ENCODE results near the gene MORN5. TPM values are rescaled to one million over a fixed set of nuclear protein-coding genes. Genes with fewer than 3 reads are reported as not detected.
A peak's percentile ranks its signal among the peaks of the same experiment; 100 is the strongest.

Gene MORN5
- total and polyA plus RNA-seq, 9 of the 15 experiments (the other 6 are each of a cell fraction or from before 2014, with no cell fraction given), result not detected

DNA sequence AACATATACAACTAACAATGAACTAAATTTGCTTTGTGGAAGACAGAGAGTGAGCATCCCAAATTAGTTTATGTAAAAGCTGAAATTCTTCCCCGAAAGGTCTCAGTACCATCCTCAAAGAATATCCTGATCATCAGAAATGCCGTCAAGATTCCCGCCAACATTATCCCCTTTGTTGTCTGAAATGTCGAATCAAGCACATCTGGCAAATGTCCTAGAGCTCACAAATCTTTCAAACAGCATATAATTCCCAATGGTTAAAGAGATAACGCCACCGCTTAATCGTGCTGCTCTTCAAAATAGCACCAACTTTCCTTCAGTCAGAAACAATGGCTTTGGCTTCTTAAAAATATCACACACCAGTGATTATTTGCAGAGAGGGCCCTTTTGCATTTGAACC is 23.8 kb downstream of the MORN5 start:
- ATAC-seq (no peak), FAIRE-seq (no peak), DNase-seq (ENCODE audit: extremely low read depth in 1 of 4, low spot score in 3 of 4) (no peak)
- ChIA-PET POLR2A (interaction anchor here (1.0 to 1.1 kb wide), 3 partner anchors 10 to 119 kb away, joined by 3 to 4 read pairs (median 3); no protein-coding TSS in a partner anchor), CTCF (ENCODE audit: low intra/inter-chr PET ratio) (no interaction called here)
- intact Hi-C loops (cut with micrococcal nuclease) (no loop called here), in situ Hi-C loops (cut with MboI) (no loop called here)
- WGBS (ENCODE audit: insufficient coverage, low coverage, missing lambda C conversion rate), result 25% methylated on average over 7 of the region's 7 CpGs
- Histone ChIP-seq H2AFZ (ENCODE audit: low read depth, low read length) (no peak overlapping the region), H3K36me3 (ENCODE audit: control insufficient read depth, insufficient read depth, low read length) (no peaks in the 10 kb centered on the region), H4K20me1 (replicated peaks; ENCODE audit: control insufficient read depth, insufficient read depth, low read length) (no peaks in the 10 kb centered on the region), H3K9ac (ENCODE audit: insufficient read depth in 1 of 2, low read depth in 2 of 2, low read length in 2 of 2) (no peak overlapping the region), H3K9me3 (replicated peaks; ENCODE audit: control insufficient read depth, insufficient read depth, low read depth, low read length) (no peaks in the 10 kb centered on the region), H3K9me1 (ENCODE audit: control insufficient read depth, insufficient read depth, low read length) (no peaks in the 10 kb centered on the region), H3K79me2 (ENCODE audit: control insufficient read depth, insufficient read depth, low read length) (no peaks in the 10 kb centered on the region), H3K4me3 (no peak overlapping the region), H3K4me2 (ENCODE audit: insufficient read depth, low read length) (no peak overlapping the region), H3K4me1 (replicated peaks in 1 of 2; ENCODE audit: control insufficient read depth in 2 of 2, insufficient read depth in 2 of 2, low read length in 2 of 2) (peaks cover 0 to 18% of the 10 kb centered on the region in 2 experiments; a peak in 2 of 5 replicates), H3K27ac (ENCODE audit: extremely low read depth, low read depth, low read length) (no peak overlapping the region), H3K27me3 (ENCODE audit: control insufficient read depth in 2 of 2, insufficient read depth in 2 of 2, low read length in 2 of 2) (no peaks in the 10 kb centered on the region)
- TF ChIP-seq MEIS2 (IDR thresholded peaks at IDR 0.05; ENCODE audit: partially characterized antibody), result peak; percentile 19
- no peak for TF ChIP-seq SMARCA5 (IDR thresholded peaks at IDR 0.05)
- no TSS peak for BruUV-seq (replicated peaks)

DNA sequence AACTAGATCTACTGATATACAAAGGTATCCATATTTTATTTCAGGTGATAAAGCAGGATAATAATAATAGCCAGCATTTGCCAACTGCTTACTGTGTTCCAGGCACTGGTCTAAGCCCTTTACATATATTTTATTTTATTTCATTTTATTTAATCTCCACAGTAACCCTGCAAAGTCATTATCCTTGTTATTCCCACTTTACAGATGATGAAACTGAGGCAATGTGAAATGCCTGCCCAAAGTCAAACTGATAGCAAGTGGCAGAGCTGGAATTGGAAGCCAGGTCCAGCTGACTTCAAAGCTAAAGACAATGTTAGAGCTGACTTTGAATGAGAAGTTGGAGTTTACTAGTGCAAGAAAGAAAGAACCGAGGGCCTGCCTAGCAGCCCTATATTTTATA is 24.8 kb downstream of the MORN5 start:
- no peaks in the 10 kb centered on the region for H3K9me1 ChIP-seq (ENCODE audit: control insufficient read depth, insufficient read depth, low read length)
- no peak overlapping the region for H3K4me3 ChIP-seq
- DNase-seq (ENCODE audit: extremely low read depth in 1 of 4, low spot score in 3 of 4), result no peak
- H3K27ac ChIP-seq (ENCODE audit: extremely low read depth, low read depth, low read length), result no peak overlapping the region
- peaks cover 0 to 8% of the 10 kb centered on the region in 2 experiments; a peak in 2 of 5 replicates for H3K4me1 ChIP-seq (replicated peaks in 1 of 2; ENCODE audit: control insufficient read depth in 2 of 2, insufficient read depth in 2 of 2, low read length in 2 of 2)
- no peak for FAIRE-seq
- H3K79me2 ChIP-seq (ENCODE audit: control insufficient read depth, insufficient read depth, low read length), result no peaks in the 10 kb centered on the region
- no peak overlapping the region for H2AFZ ChIP-seq (ENCODE audit: low read depth, low read length)
- no peaks in the 10 kb centered on the region for H3K36me3 ChIP-seq (ENCODE audit: control insufficient read depth, insufficient read depth, low read length)
- no peaks in the 10 kb centered on the region for H4K20me1 ChIP-seq (replicated peaks; ENCODE audit: control insufficient read depth, insufficient read depth, low read length)
- intact Hi-C loops (cut with micrococcal nuclease) (no loop called here), in situ Hi-C loops (cut with MboI) (no loop called here)
- H3K9ac ChIP-seq (ENCODE audit: insufficient read depth in 1 of 2, low read depth in 2 of 2, low read length in 2 of 2), result no peak overlapping the region
- 54% methylated on average over 1 of the region's 1 CpG for WGBS (ENCODE audit: insufficient coverage, low coverage, missing lambda C conversion rate)
- H3K9me3 ChIP-seq (replicated peaks; ENCODE audit: control insufficient read depth, insufficient read depth, low read depth, low read length), result no peaks in the 10 kb centered on the region
- POLR2A ChIA-PET, result interaction anchor here (1.0 kb wide), 1 partner anchor 11 kb away, joined by 3 read pairs; no protein-coding TSS in a partner anchor
- H3K27me3 ChIP-seq (ENCODE audit: control insufficient read depth in 2 of 2, insufficient read depth in 2 of 2, low read length in 2 of 2), result no peaks in the 10 kb centered on the region
- CTCF ChIA-PET (ENCODE audit: low intra/inter-chr PET ratio), result no interaction called here
- no peak for ATAC-seq
- BruUV-seq (replicated peaks), result no TSS peak
- H3K4me2 ChIP-seq (ENCODE audit: insufficient read depth, low read length), result no peak overlapping the region
- no peak for TF ChIP-seq HES1 (IDR thresholded peaks at IDR 0.05; ENCODE audit: low read depth)
- TF ChIP-seq RBM25 (IDR thresholded peaks at IDR 0.05; ENCODE audit: low read depth, low read length, severe bottlenecking), result peak; percentile 88
- peak in 1 of 2 experiments; percentile 29; a peak in 1 of 4 replicates for TF ChIP-seq KDM1A (IDR thresholded peaks at IDR 0.05)
- TF ChIP-seq ADNP (tag; IDR thresholded peaks at IDR 0.05), result peak; percentile 32; the same call in 1 of the 2 replicates
- peak; percentile 59 for TF ChIP-seq BCOR (IDR thresholded peaks at IDR 0.05)
- no peak for TF ChIP-seq ZBTB7A (IDR thresholded peaks at IDR 0.05; ENCODE audit: borderline replicate concordance, control insufficient read depth, low read depth, low read length)

Measured in K562 (cell line).